CD4-positive, CD25-positive, alpha-beta regulatory T cell (primary cell): Measurements from ENCODE around the gene CIB4. TPM values are rescaled to one million over a fixed set of nuclear protein-coding genes. Genes with fewer than 3 reads are reported as not detected.
"Not testable (repeated sequence)": the region's sequence is repeated elsewhere in the genome, so short reads cannot be mapped to it uniquely, and the experiment has no call there.

Experiments
- ATAC-seq, 2 donors: fragments of 150-1000 bp; cut with Tn5 transposase; one replicate each; pipeline ENCODE4 v1.10.0; 2021; ENCODE audit warnings: low read depth in 2 of 2, moderate number of reproducible peaks in 2 of 2, moderate library complexity in 1 of 2
- DNase-seq, 3 donors: peaks; one replicate each; pipeline versions ENCODE4 v3.0.0 to v3.0.0-alpha.2; 2012 to 2022; ENCODE audit warnings: mixed read lengths in 1 of 3
- H3K27ac ChIP-seq: one replicate; pipeline ENCODE4 v1.7.0; 2013; ENCODE audit warnings: mild to moderate bottlenecking, low read length; ENCODE audit not compliant: insufficient read depth, poor library complexity, severe bottlenecking
- H3K27me3 ChIP-seq: one replicate; pipeline ENCODE4 v1.7.0; 2013; ENCODE audit warnings: low read length; ENCODE audit not compliant: control insufficient read depth, insufficient read depth
- H3K36me3 ChIP-seq: one replicate; pipeline ENCODE4 v1.7.0; 2013; ENCODE audit warnings: mild to moderate bottlenecking, low read length, moderate library complexity; ENCODE audit not compliant: control insufficient read depth, insufficient read depth
- H3K4me1 ChIP-seq: 2 replicates; pipeline ENCODE4 v1.7.0; 2013; ENCODE audit warnings: mild to moderate bottlenecking, low read length; ENCODE audit not compliant: insufficient read depth, control insufficient read depth, poor library complexity, severe bottlenecking
- H3K4me3 ChIP-seq: one replicate; pipeline ENCODE4 v1.7.0; 2013; ENCODE audit warnings: low read depth, mild to moderate bottlenecking, low read length, moderate library complexity
- H3K9me3 ChIP-seq, 2 experiments: 1 replicate in 1 of 2; 2 replicates in 1 of 2; pipeline ENCODE4 v1.7.0; 2013; ENCODE audit warnings: low read length in 2 of 2, mild to moderate bottlenecking in 1 of 2, moderate library complexity in 1 of 2; ENCODE audit not compliant: control insufficient read depth in 2 of 2
- H3K27ac Mint-ChIP-seq, 3 donors: one replicate each; pipeline ENCODE4 v1.8.0; 2020 to 2022; ENCODE audit warnings: mild to moderate bottlenecking in 3 of 3, mixed read lengths in 3 of 3, moderate library complexity in 2 of 3
- H3K27me3 Mint-ChIP-seq: one replicate; pipeline ENCODE4 v1.8.0; 2022; ENCODE audit warnings: mild to moderate bottlenecking, mixed read lengths
- H3K36me3 Mint-ChIP-seq: one replicate; pipeline ENCODE4 v1.8.0; 2020; ENCODE audit warnings: mixed read lengths
- H3K4me1 Mint-ChIP-seq, 4 donors: one replicate each; pipeline ENCODE4 v1.8.0; 2020 to 2022; ENCODE audit warnings: mixed read lengths in 4 of 4, mild to moderate bottlenecking in 1 of 4
- H3K4me3 Mint-ChIP-seq, 4 donors: one replicate each; pipeline ENCODE4 v1.8.0; 2020 to 2022; ENCODE audit warnings: mild to moderate bottlenecking in 4 of 4, mixed read lengths in 4 of 4, moderate library complexity in 3 of 4
- H3K9me3 Mint-ChIP-seq, 7 donors: one replicate each; pipeline ENCODE4 v1.8.0; 2020 to 2022; ENCODE audit warnings: mixed read lengths in 7 of 7, mild to moderate bottlenecking in 3 of 7, moderate library complexity in 2 of 7
- polyA plus RNA-seq, 4 donors: library from polyadenylated mRNA; unstranded; fragments of 300-500 nt; fragmentation: Illumina TruSeq; gene quantifications; one replicate each; pipeline ENCODE4 v1.2.3, GENCODE V29; 2021
- total RNA-seq: library from RNA; stranded (reverse); gene quantifications from one replicate; pipeline ENCODE4 v1.2.3, GENCODE V29; 2022

Gene CIB4
- total and polyA plus RNA-seq, 5 donors from 2014 or later, result not detected

DNA sequence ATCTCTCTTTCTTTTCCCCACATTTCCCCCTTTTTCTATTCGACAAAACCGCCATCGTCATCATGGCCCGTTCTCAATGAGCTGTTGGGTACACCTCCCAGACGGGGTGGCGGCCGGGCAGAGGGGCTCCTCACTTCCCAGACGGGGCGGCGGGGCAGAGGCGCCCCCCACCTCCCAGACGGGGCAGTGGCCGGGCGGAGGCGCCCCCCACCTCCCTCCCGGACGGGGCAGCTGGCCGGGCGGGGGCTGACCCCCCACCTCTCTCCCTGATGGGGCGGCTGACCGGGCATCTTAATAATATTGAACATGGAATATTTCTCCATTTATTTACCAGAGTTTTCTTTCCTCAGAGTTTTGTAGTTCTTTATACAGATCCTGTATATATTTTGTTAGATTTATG lies 24.1 kb upstream of the CIB4 start:
- Mint-ChIP-seq H3K27me3 (peaks cover 14% of the 10 kb centered on the region), H3K9me3 (peaks cover 0 to 10% (median 5%) of the 10 kb centered on the region in 7 donors)
- not testable (repeated sequence) for H3K4me1 Mint-ChIP-seq, H3K36me3 ChIP-seq, H3K27me3 ChIP-seq, H3K4me3 Mint-ChIP-seq, H3K4me1 ChIP-seq, H3K36me3 Mint-ChIP-seq, H3K4me3 ChIP-seq, H3K27ac ChIP-seq, ATAC-seq, DNase-seq, H3K27ac Mint-ChIP-seq, H3K9me3 ChIP-seq

DNA sequence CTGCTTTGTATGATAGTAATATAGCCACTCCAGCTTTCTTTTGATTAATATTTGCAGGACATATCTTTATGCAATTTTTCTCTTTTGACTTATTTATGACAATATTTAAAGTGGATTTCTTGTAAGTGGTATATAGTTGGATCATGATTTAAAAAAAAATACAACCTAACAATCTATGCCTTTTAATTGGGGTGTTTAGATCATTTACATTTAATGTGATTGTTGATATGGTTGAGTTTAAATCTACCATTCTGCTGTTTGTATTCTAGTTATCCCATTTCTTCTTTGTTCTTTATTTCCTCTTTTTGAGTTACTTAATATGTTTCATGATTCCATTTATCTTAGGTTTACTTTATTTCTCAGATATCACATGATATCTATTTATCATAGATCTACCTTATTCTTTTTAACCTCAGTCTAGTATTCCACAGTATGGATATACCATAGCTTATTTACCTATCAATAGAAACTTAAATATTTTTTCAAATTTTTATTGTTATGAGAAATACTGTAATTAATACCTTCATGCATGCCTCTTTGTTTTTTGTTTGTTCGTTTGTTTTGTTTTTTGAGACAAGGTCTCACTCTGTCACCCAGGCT lies 19.3 kb upstream of the CIB4 start:
- Mint-ChIP-seq H3K36me3 (no peaks in the 10 kb centered on the region), H3K4me1 (no peaks in the 10 kb centered on the region), H3K27me3 (peaks cover 11% of the 10 kb centered on the region), H3K4me3 (no peak overlapping the region), H3K27ac (no peak overlapping the region), H3K9me3 (peaks cover 0 to 23% (median 9%) of the 10 kb centered on the region in 7 donors)
- DNase-seq, result no peak
- no peaks in the 10 kb centered on the region for H3K27me3 ChIP-seq
- no peaks in the 10 kb centered on the region for H3K4me1 ChIP-seq
- H3K36me3 ChIP-seq, result no peaks in the 10 kb centered on the region
- no peak overlapping the region for H3K4me3 ChIP-seq
- no peak for ATAC-seq
- H3K27ac ChIP-seq, result no peak overlapping the region
- H3K9me3 ChIP-seq, result peaks cover 6 to 12% of the 10 kb centered on the region in 2 experiments

DNA sequence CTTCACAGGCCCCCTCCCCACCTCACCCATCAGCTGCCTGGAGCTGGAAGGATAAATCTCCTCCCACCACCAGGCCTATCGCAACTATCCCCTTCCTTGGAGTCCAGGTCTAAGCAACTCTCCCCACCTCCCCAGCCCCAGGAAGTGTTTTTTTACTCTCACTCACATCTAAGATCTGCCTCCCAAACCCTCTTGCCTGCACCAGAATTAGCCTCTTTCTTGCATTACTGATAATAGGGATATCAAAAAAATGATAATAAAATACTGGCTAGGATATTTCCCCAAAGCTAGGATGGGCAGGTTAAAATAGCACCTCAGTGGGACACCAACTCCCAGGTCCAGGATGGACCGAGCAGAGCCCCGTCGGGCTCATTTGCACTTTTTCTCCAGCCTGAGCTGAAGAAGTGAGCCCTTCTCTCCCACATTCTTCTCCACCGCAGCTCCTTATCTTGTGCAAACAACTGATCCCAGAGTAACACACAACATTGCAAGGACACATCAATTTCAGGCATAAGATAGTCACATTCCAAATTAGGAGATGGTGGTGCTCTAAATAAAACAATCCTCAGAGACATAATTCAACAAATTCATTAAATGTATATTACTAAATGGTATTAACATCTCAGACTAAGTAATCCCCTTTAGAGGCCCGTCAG lies 17.7 kb upstream of the CIB4 start:
- H3K36me3 Mint-ChIP-seq, result no peaks in the 10 kb centered on the region
- no peaks in the 10 kb centered on the region for H3K4me1 ChIP-seq
- H3K4me3 ChIP-seq, result no peak overlapping the region
- H3K27me3 ChIP-seq, result no peaks in the 10 kb centered on the region
- peaks cover 0 to 23% (median 9%) of the 10 kb centered on the region in 7 donors for H3K9me3 Mint-ChIP-seq
- H3K4me3 Mint-ChIP-seq, result no peak overlapping the region
- DNase-seq, result no peak
- H3K4me1 Mint-ChIP-seq, result no peaks in the 10 kb centered on the region
- no peak overlapping the region for H3K27ac ChIP-seq
- H3K9me3 ChIP-seq, result peaks cover 6 to 12% of the 10 kb centered on the region in 2 experiments
- no peaks in the 10 kb centered on the region for H3K36me3 ChIP-seq
- H3K27me3 Mint-ChIP-seq, result peaks cover 5% of the 10 kb centered on the region
- ATAC-seq, result no peak
- H3K27ac Mint-ChIP-seq, result no peak overlapping the region

DNA sequence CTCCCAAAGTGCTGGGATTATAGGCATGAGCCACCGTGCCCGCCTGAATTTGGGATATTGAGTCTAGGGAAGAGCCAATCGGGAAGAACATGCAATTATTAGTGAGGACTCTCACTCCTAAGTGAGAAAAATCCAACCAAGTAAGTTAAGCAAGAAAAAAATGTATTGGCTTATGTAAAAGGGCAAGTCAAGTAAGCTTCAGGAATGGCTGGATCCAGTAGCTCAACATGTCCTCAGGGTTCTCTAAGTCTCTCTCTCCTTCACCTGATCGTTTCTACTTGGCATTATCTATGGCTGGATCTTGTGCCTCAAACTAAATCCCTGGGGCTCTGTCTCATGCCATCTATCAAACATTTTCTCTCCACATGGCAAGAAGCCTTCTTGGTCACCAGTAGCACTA lies 16.1 kb upstream of the CIB4 start:
- peaks cover 6 to 12% of the 10 kb centered on the region in 2 experiments for H3K9me3 ChIP-seq
- H3K27ac Mint-ChIP-seq, result no peak overlapping the region
- peaks cover 5% of the 10 kb centered on the region for H3K27me3 Mint-ChIP-seq
- no peaks in the 10 kb centered on the region for H3K36me3 ChIP-seq
- H3K27ac ChIP-seq, result no peak overlapping the region
- H3K4me3 ChIP-seq, result no peak overlapping the region
- H3K4me1 ChIP-seq, result no peaks in the 10 kb centered on the region
- no peaks in the 10 kb centered on the region for H3K27me3 ChIP-seq
- no peak overlapping the region for H3K4me3 Mint-ChIP-seq
- ATAC-seq (no peak), DNase-seq (no peak)
- H3K4me1 Mint-ChIP-seq, result no peaks in the 10 kb centered on the region
- H3K36me3 Mint-ChIP-seq, result no peaks in the 10 kb centered on the region
- H3K9me3 Mint-ChIP-seq, result peaks cover 0 to 23% (median 9%) of the 10 kb centered on the region in 7 donors

DNA sequence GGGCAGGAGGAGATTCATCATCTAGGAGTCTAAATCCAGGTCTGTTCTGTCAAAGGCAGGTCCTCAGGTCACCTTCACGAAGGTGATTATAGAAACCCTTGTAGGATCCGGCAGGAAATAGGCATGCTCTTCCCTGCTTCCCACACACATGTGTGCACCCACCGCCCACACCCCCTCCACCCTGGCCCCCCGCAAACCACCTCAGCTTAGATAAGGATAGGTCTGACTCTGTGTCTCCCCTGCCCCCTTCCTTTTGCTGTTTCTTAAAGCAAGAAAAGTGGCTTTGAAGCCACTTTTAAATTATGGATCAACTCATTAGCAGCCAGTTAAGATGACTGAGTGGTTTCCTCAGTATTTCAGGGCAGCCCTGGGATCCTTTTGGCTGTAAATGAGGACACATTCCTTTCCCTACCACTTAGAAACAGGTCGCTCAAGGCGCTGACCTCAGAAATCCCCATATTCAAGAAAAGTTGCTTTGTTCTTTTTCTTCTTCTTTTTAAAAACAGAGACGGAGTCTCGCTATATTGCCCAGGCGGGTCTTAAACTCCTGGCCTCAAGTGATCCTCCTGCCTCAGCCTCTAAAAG lies 14.5 kb upstream of the CIB4 start:
- Histone ChIP-seq H3K4me3 (no peak overlapping the region), H3K27ac (no peak overlapping the region), H3K27me3 (no peaks in the 10 kb centered on the region), H3K9me3 (peaks cover 6 to 12% of the 10 kb centered on the region in 2 experiments), H3K4me1 (no peaks in the 10 kb centered on the region), H3K36me3 (no peaks in the 10 kb centered on the region)
- H3K27me3 Mint-ChIP-seq, result peaks cover 5% of the 10 kb centered on the region
- H3K4me3 Mint-ChIP-seq, result no peak overlapping the region
- ATAC-seq (no peak), DNase-seq (no peak)
- peaks cover 0 to 16% (median 6%) of the 10 kb centered on the region in 7 donors for H3K9me3 Mint-ChIP-seq
- no peak overlapping the region for H3K27ac Mint-ChIP-seq
- H3K36me3 Mint-ChIP-seq, result no peaks in the 10 kb centered on the region
- H3K4me1 Mint-ChIP-seq, result no peaks in the 10 kb centered on the region

DNA sequence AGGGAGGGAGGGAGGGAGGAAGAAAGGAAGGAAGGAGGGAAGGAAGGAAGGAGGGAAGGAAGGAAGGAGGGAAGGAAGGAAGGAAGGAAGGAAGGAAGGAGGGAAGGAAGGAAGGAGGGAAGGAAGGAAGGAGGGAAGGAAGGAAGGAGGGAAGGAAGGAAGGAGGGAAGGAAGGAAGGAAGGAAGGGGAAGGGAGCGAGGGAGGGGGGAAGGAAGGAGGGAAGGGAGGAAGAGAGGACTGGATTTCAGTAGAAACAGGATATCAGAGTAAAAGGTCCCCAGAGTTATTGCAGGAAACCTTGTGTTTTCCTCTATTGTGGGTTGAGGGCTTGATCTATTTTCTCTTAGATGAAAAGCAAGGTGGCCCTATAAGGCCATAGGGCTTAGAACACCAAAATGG lies 14.0 kb upstream of the CIB4 start:
- not testable (repeated sequence) for H3K27ac Mint-ChIP-seq, H3K4me1 Mint-ChIP-seq

DNA sequence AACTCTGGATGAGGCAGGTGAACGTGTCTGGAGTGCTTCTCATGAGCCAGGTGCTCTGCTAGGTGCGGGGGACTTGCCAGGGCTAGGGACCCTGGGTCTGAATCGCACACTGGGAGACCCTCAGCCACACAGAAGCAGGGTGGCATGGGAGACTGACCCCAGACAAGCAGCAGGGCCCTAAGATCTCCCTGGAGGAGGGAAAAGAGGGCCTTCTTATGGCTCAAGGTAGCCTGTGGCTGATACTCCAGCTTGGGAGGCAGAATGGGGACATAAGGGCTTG lies 12.8 kb upstream of the CIB4 start:
- peaks cover 5% of the 10 kb centered on the region for H3K27me3 Mint-ChIP-seq
- Histone ChIP-seq H3K4me1 (no peaks in the 10 kb centered on the region), H3K4me3 (no peak overlapping the region), H3K27me3 (no peaks in the 10 kb centered on the region), H3K9me3 (peaks cover 0 to under 1% of the 10 kb centered on the region in 2 experiments), H3K27ac (no peak overlapping the region), H3K36me3 (no peaks in the 10 kb centered on the region)
- no peak overlapping the region for H3K27ac Mint-ChIP-seq
- H3K4me3 Mint-ChIP-seq, result no peak overlapping the region
- ATAC-seq (no peak), DNase-seq (no peak)
- H3K9me3 Mint-ChIP-seq, result peaks cover 0 to 6% (median 0%) of the 10 kb centered on the region in 7 donors
- no peaks in the 10 kb centered on the region for H3K36me3 Mint-ChIP-seq
- no peaks in the 10 kb centered on the region for H3K4me1 Mint-ChIP-seq

More for the DNA sequence above, 14.0 kb upstream of the CIB4 start:
- H3K4me1 ChIP-seq, ATAC-seq, H3K4me3 ChIP-seq, H3K27ac ChIP-seq, H3K27me3 ChIP-seq, H3K36me3 Mint-ChIP-seq, H3K27me3 Mint-ChIP-seq, H3K4me3 Mint-ChIP-seq, H3K36me3 ChIP-seq, H3K9me3 ChIP-seq, DNase-seq: not testable (repeated sequence)
- peaks cover 0 to 11% (median 5%) of the 10 kb centered on the region in 7 donors for H3K9me3 Mint-ChIP-seq
